Midbrain (tissue), 1 donor: ENCODE measurements around the gene SPEG.
A peak's percentile ranks its signal among the peaks of the same experiment; 100 is the strongest.

ENCODE experiments used
- DNase-seq: peaks from one replicate; lab custom pipeline; 2025; lab: John Stamatoyannopoulos, UW

Gene SPEG

DNA sequence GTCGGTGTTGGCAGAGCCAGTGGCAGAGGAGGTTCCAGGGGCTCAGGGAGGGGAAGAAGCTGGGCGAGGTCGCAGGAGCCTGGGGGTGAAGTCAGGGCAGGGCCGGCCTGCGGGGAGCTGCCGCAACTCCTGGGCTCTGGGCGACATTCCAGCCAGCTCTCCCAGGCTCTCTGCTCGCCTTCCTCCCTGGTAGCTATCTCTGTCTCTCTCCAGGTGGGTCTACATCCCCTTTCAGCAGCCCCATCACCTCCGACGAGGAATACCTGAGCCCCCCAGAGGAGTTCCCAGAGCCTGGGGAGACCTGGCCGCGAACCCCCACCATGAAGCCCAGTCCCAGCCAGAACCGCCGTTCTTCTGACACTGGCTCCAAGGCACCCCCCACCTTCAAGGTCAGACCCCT is 27.0 kb downstream of the SPEG start:
- DNase-seq: no peak

DNA sequence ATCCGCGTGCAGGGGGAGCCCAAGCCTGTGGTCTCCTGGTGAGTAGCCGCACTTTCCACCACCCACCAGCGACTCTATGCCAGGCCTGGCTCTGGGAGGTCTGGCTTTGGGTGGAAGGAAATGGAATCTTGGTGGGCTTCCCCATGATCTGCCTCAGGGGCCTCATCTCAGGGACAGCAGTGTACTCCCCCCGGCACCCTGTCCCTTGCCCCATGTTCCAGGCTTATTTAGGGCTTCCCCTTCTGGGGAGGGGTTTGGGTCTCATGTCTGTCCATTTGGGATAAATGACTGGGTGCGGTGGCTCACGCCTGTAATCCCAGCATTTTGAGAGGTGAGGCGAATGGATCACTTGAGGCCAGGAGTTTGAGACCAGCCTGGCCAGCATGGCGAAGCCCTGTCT is 27.7 kb downstream of the SPEG start:
- no peak for DNase-seq

DNA sequence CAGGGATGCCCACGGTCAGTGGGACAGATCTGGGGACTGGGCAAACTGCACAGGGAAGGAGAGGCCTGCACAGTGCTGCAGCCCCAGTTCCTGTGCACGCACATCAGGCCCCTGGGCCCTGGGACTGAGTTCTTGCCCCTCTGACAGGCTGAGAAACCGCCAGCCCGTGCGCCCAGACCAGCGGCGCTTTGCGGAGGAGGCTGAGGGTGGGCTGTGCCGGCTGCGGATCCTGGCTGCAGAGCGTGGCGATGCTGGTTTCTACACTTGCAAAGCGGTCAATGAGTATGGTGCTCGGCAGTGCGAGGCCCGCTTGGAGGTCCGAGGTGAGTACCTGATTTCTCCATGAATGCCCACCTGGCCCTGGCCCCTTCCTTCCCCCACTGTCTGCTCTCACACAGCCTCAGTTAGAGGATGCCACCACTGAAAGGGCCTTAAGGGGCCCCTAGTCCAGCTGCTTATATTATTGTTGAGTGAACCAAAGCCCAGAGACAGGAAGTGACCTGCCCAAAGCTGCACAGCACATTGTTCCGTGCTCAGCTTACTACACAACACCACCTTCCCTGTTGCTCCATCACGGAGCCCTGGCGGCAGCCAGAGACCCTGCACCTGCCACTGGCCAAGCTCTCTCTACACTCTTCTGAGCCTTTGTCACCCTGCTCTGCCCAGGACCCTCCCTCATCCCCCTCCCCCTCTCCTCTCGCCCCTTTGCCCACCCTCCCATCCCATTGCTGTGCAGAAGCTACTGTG is 29.8 kb downstream of the SPEG start:
- no peak for DNase-seq

DNA sequence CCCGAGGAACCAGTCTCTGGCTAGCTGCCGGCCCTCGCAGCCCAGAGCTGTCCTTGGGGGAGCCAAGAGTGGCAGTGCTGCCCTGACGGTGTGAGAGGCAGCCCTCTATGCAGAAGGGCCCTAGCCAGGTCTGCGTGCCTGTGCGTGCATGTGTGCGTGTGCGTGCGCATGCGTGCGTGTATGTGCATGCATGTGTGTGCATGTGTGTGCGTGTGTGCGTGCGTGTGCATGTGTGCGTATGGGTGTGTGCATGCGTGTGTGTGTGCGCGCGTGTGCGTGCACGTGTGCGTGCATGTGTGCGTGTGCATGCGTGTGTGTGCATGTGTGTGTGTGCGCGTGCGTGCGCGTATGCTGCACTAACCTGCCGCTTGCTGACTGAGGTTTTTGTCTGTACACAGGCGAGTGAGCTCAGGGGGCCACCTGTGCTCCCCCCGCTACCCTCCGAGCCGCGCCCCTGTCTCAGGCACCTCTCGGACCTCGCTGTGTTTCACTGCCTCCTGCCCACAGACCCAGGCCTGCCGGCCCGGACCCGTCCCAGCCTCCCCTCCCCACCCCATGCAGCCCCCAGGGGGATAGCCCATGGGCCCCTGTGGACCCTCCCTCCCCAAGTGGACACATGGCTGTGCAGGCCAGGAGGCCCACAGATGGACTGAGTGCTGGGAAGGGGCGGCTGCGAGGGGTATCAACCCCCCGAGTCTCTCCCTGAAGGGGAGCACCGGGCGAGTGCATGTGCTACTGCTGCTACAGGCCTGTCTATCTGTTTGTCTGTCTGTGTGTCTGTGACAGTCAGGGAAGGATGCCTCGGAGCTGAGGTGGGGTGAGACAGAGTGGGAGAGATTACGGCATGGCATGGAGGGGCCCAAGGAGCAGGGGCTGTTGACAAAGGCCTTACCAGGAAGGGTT is 31.3 kb downstream of the SPEG start:
- no peak for DNase-seq

DNA sequence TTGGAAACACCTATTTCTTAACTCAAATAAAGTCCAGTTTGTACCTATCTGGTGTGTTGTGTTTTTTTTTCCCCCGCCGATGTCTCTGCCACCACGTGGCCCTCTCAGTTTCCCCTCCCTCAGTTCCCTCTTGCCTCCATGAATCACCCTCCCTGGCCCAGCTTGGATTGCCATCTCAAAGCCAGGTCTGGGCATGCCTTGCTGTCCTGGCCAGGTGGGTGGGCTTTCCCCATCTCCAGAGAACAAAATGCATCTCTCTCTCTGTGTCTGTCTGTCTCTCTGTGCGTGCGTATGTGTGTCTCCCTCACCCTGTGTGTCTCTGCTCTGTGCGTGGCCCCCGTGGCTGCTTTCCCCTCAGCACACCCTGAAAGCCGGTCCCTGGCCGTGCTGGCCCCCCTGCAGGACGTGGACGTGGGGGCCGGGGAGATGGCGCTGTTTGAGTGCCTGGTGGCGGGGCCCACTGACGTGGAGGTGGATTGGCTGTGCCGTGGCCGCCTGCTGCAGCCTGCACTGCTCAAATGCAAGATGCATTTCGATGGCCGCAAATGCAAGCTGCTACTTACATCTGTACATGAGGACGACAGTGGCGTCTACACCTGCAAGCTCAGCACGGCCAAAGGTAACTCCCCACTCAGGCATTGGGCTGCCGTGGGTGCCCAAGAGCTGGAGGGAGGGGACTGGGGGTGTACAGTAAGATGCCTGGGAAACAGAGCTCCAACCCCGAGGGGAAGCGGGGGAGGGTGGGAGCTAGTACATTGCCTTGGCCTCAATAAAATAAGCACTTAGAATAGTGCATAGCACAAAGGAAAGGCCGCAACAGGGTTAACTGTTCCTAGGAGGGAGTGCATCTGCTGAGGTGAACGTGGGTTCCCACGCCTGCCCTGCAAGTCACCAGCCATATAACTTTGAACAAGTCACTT is 32.4 kb downstream of the SPEG start:
- no peak for DNase-seq

DNA sequence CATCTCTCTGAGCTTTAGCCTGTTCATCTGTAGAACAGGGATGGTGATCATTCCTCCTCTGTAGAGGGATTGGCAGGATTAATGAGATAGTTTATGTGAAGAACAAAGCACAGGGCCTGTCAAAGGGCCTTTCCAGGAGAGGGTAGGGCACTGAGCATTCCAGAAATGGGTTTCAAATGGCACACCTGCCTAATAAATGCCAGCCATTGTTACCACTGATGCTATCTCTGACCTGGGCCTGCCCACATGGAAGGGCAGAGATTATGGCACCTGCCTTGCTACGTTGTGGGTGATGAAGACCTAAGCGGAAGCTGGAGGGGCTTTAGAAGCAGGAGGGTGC is 33.1 kb downstream of the SPEG start:
- no peak for DNase-seq

DNA sequence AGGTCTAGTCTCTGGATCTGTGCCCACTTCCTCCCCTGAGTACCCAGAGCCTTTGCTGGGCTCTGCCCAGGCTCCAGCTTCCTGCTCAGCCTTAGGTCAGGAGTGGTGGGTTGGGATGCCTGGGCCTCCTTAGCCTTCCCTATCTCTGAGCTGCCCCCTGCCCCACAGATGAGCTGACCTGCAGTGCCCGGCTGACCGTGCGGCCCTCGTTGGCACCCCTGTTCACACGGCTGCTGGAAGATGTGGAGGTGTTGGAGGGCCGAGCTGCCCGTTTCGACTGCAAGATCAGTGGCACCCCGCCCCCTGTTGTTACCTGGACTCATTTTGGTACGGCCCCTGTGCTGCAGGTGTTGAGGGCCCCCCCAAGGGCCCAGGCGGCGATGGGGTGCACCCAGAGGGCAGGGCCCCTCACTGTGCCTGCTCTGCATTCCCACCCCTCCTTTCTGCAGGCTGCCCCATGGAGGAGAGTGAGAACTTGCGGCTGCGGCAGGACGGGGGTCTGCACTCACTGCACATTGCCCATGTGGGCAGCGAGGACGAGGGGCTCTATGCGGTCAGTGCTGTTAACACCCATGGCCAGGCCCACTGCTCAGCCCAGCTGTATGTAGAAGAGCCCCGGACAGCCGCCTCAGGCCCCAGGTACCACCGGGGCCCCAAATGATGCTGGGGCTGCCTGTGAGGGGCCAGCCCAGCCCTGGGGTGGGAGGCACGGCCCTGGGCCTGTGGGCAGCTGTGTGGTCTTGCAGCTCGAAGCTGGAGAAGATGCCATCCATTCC is 34.0 kb downstream of the SPEG start:
- no peak for DNase-seq

DNA sequence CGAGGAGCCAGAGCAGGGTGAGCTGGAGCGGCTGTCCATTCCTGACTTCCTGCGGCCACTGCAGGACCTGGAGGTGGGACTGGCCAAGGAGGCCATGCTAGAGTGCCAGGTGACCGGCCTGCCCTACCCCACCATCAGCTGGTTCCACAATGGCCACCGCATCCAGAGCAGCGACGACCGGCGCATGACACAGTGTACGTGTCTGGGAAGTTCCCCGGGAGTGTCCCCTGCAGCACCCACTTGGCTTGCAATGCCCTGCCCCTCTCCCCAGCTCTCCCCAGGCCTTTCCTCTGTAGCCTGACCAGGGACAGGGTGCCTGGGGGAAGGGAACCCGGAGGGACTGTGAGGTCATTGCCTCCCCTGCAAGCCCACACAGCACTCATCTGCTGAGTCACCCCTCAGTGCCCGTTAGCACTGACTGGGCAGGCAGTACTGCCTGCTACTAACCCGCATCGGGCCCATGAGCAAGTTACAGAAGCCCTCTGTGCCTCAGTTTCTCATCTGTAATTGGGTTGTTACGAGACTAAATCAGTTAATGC is 34.6 kb downstream of the SPEG start:
- no peak for DNase-seq

DNA sequence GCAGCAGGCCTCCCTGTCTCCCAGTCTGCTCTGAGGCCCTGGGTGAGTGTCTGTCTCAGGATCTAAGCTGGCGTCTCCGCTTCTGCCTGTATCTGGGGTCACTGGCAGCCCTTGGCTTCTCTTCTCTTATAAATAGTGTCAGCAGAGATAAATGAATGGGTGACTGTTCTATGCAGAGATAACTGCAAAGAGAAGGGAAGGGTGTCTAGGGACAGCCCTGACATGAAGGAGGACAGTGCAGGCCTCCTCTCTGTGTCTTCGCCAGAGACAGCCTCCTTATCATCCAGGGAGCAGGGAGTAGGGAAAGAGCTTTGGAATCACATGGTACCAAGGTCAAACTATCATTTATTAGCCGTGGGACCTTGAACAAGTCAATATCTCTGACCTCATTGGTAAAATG is 35.8 kb downstream of the SPEG start:
- no peak for DNase-seq

DNA sequence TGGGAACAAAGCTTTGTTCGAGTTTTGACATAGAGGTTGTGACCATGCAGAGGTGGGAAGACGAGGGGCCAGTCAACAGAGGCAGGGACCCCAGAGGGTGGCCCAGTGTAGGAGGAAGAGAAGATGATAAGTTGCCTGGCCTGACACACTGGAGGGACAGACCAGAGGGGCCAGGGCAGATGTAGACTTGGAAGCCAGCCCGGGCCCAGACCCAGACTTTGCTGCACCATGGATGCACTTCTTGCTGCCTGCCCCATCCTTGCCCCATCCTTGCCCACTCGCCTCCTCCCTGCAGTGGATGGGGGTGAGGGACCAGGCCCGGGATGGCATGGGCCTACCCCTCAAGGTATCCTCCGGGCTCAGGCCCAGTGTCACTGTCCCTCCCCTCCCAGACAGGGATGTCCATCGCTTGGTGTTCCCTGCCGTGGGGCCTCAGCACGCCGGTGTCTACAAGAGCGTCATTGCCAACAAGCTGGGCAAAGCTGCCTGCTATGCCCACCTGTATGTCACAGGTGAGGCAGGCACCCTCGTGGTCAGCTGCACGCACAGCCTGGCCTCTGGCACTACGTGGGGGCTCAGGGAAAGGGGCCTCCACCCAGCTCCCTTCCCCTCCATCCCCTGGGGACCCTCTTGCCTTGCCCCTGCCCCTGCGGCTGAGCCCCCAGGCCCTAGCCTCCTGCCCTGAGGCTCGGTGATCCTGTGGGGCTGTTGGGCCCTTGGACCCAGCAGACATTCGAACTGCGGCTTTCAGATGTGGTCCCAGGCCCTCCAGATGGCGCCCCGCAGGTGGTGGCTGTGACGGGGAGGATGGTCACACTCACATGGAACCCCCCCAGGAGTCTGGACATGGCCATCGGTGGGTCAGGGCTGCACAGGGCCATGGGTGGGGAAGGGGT is 37.1 kb downstream of the SPEG start:
- no peak for DNase-seq

DNA sequence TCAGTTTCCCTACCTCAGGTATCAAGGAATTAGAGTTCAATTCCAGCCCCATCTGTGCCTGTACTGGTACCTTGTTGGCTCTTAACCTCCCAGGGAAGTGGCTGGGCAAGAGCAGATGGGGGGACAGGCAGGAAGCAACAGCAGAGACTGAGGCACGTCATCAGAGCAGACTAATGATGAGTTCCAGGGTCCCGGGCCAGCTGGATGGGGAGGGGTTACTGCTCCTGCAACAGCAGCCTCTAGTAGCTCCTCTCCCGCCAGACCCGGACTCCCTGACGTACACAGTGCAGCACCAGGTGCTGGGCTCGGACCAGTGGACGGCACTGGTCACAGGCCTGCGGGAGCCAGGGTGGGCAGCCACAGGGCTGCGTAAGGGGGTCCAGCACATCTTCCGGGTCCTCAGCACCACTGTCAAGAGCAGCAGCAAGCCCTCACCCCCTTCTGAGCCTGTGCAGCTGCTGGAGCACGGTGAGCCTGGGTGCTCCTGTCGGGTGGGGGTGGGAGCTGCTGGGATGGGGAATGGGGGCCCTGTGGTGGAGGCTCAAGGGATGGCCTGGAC is 38.1 kb downstream of the SPEG start:
- no peak for DNase-seq

DNA sequence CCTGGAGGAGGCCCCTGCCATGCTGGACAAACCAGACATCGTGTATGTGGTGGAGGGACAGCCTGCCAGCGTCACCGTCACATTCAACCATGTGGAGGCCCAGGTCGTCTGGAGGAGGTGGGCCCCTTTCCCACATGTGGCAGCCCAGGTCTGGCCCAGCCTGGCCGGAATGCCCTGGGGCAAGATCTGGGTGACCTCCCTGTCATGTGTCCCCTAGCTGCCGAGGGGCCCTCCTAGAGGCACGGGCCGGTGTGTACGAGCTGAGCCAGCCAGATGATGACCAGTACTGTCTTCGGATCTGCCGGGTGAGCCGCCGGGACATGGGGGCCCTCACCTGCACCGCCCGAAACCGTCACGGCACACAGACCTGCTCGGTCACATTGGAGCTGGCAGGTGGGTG is 38.9 kb downstream of the SPEG start:
- DNase-seq: no peak

DNA sequence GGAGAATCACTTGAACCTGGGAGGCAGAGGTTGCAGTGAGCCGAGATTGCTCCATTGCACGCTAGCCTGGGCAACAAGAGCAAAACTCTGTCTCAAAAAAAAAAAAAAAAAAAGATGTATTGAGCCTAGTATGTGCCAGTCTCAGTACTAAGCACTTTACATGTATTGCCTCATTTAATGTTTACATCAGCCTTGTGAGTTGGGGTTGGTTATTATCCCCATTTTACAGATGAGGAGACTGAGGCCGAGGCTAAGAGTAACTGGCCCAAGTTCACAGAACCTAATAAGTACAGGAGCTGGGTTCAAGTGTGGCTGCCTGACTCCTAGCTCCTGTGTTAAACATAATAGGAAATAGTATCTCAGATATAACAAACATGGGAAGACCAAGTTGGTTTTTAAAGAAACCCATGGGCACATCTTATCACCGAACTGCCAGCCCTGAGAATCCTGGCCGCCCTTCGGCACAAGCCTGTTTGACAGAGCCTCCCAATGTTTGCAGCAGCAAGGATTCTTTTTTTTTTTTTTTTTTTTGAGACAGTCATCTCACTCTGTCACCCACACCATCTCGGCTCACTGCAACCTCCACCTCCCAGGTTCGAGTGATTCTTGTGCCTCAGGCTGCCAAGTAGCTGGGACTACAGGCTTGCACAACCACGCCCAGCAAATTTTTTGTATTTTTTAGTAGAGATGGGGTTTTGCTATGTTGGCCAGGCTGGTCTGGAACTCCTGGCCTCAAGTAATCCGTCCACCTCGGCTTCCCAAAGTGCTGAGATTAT is 39.8 kb downstream of the SPEG start:
- no peak for DNase-seq

DNA sequence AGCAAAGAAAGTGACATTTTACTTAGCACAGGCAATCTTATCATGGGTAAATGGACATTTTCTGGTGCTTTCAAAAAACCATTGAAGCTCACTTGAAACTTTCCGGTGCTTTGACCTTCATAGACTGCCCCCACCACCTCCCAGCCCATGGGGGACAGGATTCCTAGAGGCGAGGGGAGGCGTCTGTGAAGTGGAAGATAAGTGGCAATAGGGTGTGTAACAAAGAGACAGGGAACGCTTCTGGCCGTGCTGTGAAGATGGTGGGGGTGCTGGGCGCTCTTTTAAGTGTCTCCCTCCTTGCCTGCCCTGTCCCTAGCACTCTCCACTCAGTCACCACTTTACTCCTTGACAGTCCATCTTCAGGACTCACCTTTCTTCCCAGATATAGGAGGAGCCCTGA is 40.6 kb downstream of the SPEG start:
- DNase-seq: no peak

DNA sequence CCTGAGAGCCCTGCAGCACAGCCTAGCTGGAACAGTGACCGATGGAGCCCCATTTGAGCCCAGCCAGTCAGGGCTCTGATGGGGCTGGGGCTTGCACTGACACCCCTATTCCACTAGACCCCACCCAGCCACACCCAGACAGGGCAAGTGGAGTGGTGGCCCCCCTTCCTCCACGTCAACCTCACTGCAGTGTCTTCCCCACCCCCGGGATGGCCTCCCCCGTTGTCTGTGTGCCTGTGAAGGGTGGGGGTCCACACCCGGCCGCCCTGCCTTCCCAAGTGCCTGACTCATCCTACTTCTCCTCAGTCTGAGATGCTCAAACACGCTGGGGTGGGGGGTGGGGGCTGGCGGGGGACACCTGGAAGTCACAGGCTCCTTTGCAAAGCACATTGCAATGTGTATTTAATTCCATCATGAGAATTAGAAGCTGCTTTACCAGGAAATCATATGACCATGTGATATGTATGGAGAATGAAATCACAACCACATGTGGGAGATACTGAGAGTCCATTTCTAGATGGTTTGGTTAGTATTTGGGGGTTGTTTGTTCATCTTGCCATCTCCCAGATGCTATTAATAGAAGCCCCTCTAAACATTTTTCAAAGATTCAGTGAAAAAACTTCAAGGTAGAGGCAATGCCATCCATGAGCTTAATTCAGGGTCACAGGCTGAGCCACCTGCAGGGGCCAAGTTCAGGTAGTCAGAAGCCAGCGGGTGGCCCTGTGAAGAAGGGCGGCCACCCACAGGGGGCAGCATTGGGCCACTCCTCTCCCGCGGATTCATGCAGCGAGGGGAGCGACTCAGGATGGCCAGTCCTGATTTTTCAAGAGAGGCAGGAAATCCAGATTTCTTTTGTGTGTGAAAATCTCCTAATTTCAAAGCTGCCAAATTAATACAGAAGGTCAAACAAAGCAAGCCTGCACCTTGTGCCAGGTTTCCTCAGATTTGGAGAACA is 41.3 kb downstream of the SPEG start:
- DNase-seq: peak; percentile 63

DNA sequence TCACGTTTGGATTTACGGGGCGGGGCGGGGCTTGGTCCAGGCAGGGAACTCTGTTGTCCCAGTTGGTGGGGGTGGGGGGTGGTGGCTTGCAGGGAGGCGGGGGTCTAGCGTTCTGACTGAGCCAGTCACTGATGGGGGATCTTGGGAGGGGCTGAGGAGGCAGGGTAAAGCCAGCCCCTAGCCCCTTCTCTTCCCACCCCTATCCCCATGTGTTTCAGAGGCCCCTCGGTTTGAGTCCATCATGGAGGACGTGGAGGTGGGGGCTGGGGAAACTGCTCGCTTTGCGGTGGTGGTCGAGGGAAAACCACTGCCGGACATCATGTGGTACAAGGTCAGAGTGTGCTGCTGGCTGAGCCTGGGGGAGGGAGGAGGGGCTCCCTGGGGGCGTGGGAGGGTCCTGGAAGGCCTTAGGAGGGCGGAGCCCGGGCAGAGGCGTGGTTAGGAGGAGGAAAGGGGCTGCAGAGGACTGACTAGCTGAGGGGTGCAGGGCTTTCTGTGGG is 42.1 kb downstream of the SPEG start:
- no peak for DNase-seq

DNA sequence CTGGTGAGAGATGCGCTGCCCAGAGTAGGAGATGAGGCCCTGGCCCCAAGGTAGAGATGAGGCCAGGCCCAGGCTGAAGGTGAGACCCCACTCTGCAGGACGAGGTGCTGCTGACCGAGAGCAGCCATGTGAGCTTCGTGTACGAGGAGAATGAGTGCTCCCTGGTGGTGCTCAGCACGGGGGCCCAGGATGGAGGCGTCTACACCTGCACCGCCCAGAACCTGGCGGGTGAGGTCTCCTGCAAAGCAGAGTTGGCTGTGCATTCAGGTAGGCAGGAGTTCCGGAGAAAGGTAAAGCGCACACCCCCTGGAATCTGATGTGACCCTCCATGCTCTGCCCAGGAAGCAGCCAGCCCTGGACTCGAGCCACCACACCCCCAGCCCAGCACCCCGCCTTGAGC is 42.5 kb downstream of the SPEG start:
- no peak for DNase-seq

DNA sequence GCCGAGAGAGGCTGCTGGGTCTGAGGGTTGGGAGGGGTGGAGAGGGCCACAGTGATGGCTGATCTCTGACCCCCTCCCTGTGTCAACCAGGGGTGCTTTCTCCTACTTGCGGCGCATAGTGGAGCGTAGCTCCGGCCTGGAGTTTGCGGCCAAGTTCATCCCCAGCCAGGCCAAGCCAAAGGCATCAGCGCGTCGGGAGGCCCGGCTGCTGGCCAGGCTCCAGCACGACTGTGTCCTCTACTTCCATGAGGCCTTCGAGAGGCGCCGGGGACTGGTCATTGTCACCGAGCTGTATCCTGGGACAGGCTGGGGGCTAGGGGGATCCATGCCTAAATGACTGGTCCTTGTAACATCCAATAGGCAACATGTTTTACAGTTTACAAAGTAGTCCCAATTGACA is 43.2 kb downstream of the SPEG start:
- no peak for DNase-seq
